Measurements from ENCODE around the gene CCT2.

CCT2 gene

GRCh38 chr12:69644511-69644910 lies 59.3 kb downstream of the CCT2 start:
- DNase-seq = no peak

DNA sequence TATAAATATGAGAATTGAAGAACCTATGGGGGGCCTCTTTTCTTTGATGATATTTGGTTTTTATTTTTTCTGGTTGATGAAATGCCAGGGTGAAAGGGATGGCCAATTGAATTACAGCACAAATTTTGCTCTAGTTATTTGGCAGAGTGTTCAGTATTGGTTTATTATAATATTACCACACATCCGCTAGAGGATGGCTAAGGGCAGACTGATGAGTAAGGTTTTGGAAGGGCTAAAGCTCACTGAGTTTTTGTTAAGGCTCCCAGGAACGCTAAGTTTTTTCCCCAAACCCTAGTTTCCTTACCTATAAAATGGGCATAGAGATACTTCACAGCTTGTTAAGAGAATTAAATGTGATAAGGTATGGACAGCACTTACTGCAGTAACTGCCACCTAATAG lies 59.8 kb downstream of the CCT2 start:
- no peak for DNase-seq

DNA sequence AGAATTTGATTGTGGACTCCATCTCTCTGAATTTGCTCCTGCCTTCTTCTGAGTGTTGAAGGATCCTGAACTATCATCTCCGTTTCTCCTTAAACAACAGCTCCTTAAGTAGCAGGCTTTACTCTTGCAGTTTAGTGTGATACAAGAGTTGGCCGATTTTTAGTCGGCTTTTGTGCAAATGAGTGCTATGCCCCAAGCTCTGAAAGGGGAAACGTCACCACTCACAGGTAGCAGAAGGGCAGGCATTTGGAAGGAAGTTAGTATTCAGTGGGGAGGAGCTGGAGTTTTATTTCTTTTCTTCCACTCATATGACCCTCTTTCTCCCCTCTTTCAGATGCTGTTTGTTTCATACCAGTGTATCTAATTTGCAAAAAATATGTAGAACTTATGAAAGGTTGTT lies 61.9 kb downstream of the CCT2 start:
- no peak for DNase-seq

GRCh38 chr12:69648476-69648875 lies 63.2 kb downstream of the CCT2 start:
- no peak for DNase-seq

DNA sequence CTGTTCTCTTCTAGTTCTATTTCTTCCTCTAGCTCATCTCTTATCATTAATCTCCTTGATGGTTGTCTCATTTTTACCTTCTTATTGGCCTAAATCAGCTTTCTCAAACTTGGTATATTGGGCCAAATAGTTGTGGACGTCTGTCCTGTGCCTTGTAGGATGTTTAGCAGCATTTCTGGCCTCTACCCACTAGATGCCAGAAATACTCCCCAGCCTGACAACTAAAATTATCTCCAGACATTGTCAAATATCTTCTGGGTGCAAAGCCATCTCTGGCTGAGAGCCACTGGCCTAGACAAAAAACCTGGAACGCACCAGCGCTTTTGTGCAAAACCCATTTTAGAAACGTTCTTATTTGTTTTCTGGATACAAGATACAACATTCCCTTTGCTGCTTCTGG lies 64.3 kb downstream of the CCT2 start:
- DNase-seq = peak in 1 of 2 experiments; percentile 20

Measured in NCI-H2081 (cell line).